ENCODE measurements around the gene GNAI2.
"Not testable (repeated sequence)": the region's sequence is repeated elsewhere in the genome, so short reads cannot be mapped to it uniquely, and the experiment has no call there.

The GNAI2 gene

GRCh38 chr3:50279255-50280016 lies 43.4 kb downstream of the GNAI2 start:
- no peak for DNase-seq

DNA sequence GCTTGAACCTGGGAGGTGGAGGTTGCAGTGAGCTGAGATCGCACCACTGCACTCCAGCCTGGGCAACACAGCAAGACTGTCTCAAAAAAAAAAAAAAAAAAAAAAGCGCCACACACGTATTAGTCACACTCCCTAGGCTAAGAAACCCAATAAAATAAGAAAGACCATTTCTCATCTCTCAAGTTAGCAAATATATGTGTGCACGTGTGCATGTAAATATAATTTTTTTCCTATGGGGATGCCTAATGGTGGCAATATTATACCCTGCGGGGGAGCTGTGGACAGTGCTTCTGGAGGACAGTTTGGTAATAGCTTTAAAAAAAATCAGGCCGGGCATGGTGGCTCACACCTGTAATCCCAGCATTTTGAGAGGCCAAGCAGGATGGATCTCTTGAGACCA lies 48.1 kb downstream of the GNAI2 start:
- DNase-seq: not testable (repeated sequence)

GRCh38 chr3:50286322-50287227 lies 50.6 kb downstream of the GNAI2 start:
- no peak for DNase-seq

DNA sequence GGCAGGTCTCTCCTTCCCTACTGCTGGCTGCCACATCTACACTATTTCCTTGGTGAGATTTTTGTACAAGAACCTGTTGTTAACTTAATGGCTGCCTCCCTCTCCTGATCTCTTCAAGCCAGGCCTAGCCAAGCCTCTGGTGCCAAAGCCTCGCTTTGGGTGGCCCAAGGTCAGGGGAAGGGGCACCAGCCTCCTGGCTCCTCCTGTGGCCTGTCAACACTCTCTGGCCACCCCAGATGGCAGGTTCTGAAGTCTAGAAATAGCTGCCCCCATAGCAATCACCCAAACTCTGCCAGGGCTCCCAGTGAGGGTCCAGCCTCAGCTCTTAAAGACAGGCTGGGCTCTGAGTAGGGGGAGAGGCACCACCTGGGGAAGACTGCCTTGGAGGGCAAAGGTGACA lies 51.3 kb downstream of the GNAI2 start:
- no peak for DNase-seq

DNA sequence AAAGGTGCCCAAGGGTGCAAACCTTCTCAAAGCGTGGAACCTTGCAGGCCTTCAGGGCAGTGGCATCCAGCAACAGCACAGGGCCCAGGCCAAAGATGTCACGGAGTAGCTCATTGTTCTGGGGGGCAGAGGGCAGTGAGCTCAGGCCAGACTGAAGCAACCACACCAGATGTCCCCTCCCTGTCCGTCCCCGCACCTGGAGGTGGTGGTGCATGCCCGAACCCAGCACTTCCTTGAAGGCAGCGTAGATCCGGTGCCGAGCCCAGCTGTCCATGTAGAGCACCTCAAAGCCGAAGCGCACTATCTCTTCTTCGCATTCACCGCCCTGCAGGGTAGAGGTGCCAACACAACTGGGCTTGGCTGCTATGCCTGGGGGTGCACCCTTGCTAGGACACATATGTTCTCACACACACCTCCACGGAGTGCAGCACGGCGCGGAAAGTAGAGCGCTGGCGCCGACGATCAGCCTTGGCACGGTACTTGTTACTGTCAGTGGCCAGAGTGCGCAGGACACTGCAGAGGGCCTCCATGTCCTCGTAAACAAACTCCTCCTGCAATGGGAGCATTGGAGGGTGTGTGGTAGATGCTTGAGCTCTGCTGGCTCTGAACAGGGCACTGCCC lies 52.5 kb downstream of the GNAI2 start:
- DNase-seq: no peak

DNA sequence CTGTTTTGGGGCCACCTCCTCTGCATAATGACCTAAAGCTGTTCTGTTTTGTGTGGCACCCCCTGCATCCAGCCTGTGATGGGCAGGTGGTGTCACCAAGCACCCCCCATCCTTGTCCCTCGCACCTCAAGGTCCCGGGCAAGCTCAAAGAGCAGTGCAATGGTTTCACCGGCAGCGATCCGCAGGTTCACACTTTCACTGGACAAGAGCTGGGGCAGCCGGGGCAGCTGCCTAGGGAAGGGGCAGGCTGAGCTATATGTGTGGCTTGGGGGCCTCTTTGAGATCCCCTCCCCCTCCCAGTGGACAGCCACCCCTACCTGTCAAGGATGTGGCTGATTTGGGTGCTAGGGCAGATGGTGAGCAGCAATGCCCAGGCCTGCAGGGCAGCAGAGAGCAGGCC lies 53.1 kb downstream of the GNAI2 start:
- DNase-seq: no peak

- no peak for DNase-seq
Measured at GRCh38 chr3:50290161-50290641, 54.2 kb downstream of the GNAI2 start.

DNA sequence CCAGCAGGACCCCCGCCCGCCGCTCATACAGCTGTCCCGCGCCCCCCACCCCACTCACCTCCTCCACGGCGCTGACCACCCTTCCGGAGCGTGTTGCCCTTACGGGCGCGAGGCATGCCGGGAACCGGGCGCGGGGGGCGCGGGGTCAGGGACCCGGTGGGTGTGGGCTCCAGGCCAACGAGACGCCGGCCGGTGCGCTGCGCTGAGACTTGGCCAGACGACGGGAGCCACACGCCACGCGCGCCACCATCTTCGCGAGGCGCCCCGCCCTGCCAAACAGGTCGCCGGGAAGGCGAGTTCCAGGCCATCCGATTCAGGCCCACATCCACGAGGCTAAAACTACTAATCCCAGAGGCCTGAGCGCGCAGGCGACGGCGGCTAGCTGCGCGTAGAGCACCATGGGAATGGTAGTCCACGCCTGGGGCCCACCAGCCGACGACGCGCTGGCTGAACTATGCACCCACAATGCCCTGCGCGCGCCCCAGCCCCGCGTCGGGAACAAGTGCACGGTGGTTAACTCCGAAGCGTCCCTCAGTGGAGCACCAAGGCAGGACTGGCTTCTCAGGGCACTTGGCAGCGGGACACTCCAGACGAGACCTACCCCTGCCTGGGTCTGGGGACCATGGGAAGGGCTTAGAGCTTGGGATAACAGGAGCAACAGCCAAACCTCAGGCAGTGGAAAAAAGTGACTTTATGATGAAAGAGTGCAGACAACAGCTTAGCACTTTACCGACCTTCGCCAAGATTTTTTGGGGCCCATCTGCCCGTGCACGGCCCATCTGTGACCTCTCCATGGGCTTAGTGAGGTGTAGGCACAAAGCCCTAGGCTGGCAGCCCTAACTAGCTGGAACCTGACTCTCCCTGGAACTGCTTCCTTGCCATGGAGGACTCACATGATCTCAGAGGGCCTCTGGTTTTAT lies 56.4 kb downstream of the GNAI2 start, which contains the start of gene IFRD2:
TSS of gene IFRD2 (minus strand) at position 271 of the 920 bp plus-strand sequence. CDS start at position 116, 155 bp downstream.
- peak; percentile 95 to 97 for DNase-seq

DNA sequence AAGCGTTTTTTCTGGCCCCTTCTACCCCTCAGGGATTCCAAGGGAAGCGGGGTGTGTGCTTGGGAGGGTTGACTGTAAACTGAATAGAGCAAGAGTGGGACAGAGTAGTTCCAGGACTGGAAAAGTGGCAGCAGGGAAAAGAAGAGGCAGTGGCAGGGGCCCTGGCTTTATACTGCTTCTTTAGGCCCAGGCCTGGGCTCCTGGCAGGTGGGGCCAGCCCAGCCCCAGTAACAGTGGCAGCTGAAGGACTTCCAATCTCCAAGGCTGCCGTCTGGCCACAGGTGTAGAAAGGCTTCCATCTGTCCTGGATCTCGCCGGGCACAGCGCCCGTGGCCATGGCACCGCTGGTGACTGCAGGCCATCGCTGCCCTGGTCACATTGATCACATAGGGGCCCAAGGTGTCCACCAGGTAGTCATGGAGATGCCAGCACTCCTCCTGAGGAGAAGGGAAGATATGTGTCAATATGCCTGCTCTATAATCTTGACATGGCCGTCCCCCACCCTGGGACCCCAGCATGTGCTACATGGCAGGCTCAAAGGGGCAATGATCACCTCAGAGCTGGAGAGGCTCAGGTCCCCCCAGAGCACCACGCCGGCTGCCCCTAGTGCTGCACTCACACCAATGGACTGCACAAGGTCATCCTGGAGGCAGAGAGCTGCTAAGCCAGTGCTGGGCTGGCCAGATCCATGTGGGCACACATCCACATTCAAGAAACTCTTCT lies 57.2 kb downstream of the GNAI2 start:
- DNase-seq: no peak

DNA sequence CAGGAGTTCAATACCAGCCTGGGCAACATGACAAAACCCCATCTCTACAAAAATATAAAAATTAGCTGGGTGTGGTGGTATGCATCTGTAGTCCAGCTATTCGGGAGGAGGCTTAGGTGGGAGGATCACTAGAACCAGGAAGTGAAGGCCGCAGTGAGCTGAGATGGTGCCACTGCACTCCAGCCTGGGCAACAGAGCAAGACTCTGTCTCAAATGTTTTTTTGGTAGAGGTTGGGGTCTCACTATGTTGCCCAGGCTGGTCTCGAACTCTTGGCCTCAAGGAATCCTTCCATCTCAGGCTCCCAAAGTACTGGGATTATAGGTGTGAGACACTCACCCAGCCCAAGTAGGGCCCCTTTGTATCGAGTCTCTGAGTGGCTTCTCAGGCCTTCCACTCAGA lies 58.1 kb downstream of the GNAI2 start:
- DNase-seq: no peak

GRCh38 chr3:50294492-50295403 lies 58.7 kb downstream of the GNAI2 start:
- no peak for DNase-seq

GRCh38 chr3:50295553-50296431 lies 59.8 kb downstream of the GNAI2 start:
- DNase-seq: no peak

- DNase-seq: no peak
Measured at GRCh38 chr3:50296721-50297383, 60.8 kb downstream of the GNAI2 start.

DNA sequence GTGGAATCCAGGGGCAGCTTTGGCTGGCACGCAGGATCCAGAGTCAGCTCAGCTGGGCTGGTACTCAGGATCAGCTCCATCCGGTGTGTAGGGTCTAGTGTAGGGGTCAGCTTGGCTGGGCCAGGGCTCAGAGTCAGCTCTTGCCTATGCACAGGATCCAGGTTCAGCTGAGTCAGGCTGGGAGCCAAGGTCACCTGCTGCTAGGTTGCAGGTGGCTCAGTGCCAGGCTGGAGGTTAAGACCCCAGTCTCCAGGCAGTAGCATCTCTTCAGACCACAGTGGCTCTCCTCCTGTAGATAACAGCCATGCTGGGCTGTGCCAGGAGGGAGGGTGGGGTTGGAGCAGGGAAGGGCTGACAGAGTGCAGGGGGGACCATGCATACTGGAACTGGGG lies 61.4 kb downstream of the GNAI2 start:
- DNase-seq: no peak

DNA sequence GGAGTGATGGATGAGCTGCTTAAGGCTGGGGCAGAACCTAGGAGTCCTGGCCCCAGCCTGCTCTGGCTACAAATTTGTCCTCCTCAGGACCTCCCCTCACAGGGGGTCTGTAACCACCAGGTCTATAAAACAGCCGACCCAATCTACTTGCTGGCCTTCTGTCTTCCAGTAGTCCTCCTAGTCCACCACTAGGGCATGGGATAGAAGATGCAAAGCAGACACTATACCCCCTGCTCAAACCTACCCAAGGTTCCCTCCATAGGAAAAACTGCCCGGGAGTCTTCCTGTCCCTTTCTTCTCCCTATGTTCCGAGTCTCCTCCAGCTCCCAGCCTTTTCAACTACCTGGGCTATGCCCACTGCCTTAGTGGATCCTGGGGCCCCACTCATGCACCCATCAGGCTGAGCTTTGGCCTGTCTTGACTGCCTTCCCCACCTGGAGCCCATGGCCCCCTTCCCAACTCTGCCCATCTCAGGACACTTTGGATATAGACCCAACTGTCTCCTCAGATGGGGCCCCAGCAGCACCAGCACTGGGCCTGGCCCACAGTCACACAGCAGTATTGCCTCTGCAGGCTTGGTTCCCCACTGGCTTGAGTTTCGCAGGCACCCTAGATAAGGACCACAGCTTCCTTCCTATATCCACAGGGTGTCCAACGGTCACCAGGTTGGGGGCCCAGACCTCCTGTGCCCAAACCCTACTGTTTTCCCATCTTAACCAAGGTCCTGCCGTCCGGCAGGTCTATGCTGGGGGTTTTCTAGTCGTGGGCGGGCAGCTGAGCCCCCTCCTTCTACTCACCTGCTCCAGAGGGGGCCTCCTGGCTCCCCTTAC lies 62.1 kb downstream of the GNAI2 start:
- no peak for DNase-seq

DNA sequence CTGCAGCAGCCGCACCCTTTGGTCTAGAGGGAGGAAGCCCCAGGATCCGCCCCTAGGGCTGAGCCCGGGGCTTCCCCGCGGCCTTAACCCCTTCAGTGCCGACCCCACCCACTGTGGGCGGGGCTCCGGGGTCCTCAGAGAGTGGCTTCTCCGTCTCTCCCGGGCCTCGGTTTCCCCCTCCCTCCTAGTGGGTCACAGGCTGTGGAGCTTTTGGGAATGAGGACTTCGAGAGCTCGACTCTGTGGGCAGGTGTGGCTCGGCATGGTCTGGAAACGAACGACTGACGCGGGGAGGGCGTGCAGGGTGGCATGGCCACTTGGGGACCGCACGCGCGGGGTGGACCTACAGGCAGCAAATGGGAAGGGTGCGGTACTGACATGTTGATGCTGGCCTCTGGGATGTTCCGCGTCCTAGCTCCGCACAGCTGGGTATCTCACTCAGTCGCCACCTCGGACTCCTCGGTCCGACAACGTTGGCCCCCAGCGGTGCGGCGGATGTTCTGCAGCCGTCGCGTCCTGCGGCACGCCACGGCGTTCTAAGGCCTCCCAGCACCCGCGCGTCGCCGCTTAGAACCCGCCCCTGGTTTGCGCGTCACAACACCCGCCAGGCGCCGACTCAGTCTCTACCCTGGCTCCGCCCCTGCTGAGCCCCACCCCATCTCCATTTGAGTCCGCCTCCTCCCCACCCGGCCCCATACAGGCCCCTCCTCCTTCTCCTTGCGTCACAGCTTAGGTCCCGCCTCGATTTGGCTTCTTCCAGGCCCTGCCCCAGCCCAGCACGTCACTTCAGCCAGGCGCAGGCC lies 63.0 kb downstream of the GNAI2 start, which contains the start of the genes HYAL3 and NAA80:
TSS of gene HYAL3 (minus strand) at position 570 of the 802 bp plus-strand sequence. CDS start 3,803 bp downstream, outside the sequence.
TSS of gene NAA80 (minus strand) at position 570 of the 802 bp plus-strand sequence. CDS start 1,942 bp downstream, outside the sequence.
- DNase-seq: peak; percentile 99 to 100

DNA sequence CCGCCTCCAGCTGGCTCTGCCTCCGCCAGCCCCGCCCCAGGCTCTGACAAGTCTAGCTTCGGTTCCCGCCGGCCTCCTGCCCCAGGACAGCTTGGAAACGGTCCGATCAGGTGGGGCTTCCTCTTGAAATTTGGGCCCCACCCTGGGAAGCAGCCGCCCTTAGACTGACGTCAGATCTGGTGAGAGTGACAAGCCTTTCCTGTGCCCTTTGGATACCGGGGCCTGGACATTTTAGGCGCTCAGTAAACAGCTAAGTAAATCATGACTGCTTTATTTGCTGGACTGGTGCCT lies 63.6 kb downstream of the GNAI2 start:
- no peak for DNase-seq
